ENCODE results near the gene RNF186. TPM values are rescaled to one million over a fixed set of nuclear protein-coding genes. Genes with fewer than 3 reads are reported as not detected.

Gene RNF186
- total RNA-seq, 1 experiment from 2014 or later: not detected

DNA sequence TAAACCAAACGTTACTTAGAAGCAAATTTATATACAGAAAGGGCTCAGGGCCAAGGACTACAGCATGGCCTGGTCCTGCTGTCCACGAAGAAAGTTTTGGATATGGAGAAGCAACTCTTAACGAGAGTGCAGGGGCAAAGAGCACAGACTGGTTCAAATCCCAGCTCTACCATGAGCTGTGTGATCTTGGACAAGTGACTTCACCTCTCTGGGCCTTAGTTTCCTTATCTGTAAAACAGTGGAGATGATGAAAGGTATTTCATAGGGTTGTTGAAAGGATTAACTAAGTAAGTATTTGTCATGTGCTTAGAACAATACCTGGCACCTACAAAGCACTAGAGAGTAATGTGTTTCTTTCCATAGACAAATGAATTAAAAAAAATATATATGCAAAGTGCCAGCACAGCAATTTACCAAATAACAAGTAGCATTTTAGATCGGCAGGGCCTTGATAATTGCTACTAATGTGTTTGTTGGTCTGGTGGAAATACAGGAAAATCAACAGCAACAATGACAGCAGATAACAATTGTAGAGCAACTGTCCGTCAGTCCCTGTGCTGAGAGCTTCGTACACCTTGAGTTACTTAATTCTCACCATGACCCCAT lies 40.8 kb downstream of the RNF186 start:
- H3K4me1 Mint-ChIP-seq: peaks cover 7% of the 10 kb centered on the region
- TF ChIP-seq GTF2I (CRISPR knock-in tag; conservative IDR thresholded peaks at IDR 0.05) (no peak), ZNF532 (CRISPR knock-in tag; IDR thresholded peaks at IDR 0.05; ENCODE audit: borderline replicate concordance) (no peak), CREM (CRISPR knock-in tag; IDR thresholded peaks at IDR 0.05) (no peak), RORB (CRISPR knock-in tag; IDR thresholded peaks at IDR 0.05) (no peak), STAT6 (CRISPR knock-in tag; conservative IDR thresholded peaks at IDR 0.05; ENCODE audit: low read depth) (no peak), ZNF263 (CRISPR knock-in tag; IDR thresholded peaks at IDR 0.05; ENCODE audit: low read depth) (no peak), MXD4 (CRISPR knock-in tag; IDR thresholded peaks at IDR 0.05; ENCODE audit: borderline replicate concordance) (no peak), ZNF219 (CRISPR knock-in tag; IDR thresholded peaks at IDR 0.05; ENCODE audit: borderline replicate concordance) (no peak), ZNF396 (CRISPR knock-in tag; IDR thresholded peaks at IDR 0.05; ENCODE audit: borderline replicate concordance) (no peak), NR2C2 (CRISPR knock-in tag; IDR thresholded peaks at IDR 0.05) (no peak), MAX (CRISPR knock-in tag; IDR thresholded peaks at IDR 0.05) (no peak), TCF7 (CRISPR knock-in tag; IDR thresholded peaks at IDR 0.05; ENCODE audit: low read depth) (no peak), CBFB (CRISPR knock-in tag; IDR thresholded peaks at IDR 0.05; ENCODE audit: low read depth) (no peak)
- TF ChIP-seq, protein P1, sequence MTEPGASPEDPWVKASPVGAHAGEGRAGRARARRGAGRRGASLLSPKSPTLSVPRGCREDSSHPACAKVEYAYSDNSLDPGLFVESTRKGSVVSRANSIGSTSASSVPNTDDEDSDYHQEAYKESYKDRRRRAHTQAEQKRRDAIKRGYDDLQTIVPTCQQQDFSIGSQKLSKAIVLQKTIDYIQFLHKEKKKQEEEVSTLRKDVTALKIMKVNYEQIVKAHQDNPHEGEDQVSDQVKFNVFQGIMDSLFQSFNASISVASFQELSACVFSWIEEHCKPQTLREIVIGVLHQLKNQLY (CRISPR knock-in tag; IDR thresholded peaks at IDR 0.05): no peak
- TF ChIP-seq, protein P2, sequence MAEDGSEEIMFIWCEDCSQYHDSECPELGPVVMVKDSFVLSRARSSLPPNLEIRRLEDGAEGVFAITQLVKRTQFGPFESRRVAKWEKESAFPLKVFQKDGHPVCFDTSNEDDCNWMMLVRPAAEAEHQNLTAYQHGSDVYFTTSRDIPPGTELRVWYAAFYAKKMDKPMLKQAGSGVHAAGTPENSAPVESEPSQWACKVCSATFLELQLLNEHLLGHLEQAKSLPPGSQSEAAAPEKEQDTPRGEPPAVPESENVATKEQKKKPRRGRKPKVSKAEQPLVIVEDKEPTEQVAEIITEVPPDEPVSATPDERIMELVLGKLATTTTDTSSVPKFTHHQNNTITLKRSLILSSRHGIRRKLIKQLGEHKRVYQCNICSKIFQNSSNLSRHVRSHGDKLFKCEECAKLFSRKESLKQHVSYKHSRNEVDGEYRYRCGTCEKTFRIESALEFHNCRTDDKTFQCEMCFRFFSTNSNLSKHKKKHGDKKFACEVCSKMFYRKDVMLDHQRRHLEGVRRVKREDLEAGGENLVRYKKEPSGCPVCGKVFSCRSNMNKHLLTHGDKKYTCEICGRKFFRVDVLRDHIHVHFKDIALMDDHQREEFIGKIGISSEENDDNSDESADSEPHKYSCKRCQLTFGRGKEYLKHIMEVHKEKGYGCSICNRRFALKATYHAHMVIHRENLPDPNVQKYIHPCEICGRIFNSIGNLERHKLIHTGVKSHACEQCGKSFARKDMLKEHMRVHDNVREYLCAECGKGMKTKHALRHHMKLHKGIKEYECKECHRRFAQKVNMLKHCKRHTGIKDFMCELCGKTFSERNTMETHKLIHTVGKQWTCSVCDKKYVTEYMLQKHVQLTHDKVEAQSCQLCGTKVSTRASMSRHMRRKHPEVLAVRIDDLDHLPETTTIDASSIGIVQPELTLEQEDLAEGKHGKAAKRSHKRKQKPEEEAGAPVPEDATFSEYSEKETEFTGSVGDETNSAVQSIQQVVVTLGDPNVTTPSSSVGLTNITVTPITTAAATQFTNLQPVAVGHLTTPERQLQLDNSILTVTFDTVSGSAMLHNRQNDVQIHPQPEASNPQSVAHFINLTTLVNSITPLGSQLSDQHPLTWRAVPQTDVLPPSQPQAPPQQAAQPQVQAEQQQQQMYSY (CRISPR knock-in tag; IDR thresholded peaks at IDR 0.05): no peak
- ChIA-PET CTCF (interaction anchor here (0.7 to 1.1 kb wide), 2 partner anchors 13 to 26 kb away, joined by 3 read pairs; no protein-coding TSS in a partner anchor), POLR2A (no interaction called here)
- no peak for DNase-seq (ENCODE audit: low spot score)
- H3K36me3 Mint-ChIP-seq: peaks cover 9% of the 10 kb centered on the region; the same call in 1 of the 2 replicates
- ATAC-seq: no peak
- no peak overlapping the region for H3K27ac Mint-ChIP-seq
- H3K27me3 Mint-ChIP-seq (ENCODE audit: low read depth): peaks cover 25% of the 10 kb centered on the region
- no peak overlapping the region for H3K4me3 Mint-ChIP-seq
- no peaks in the 10 kb centered on the region for H3K9me3 Mint-ChIP-seq

Data from WTC11 (cell line).